GM13977 (cell line): ENCODE results near the gene ERCC5.

ENCODE experiments used
- DNase-seq: peaks from one replicate; pipeline ENCODE4 v3.0.0; 2012; ENCODE audit warnings: low spot score
- in situ Hi-C: fragments of 300-500 bp; cut with MboI; formaldehyde crosslinking; loops from one replicate; pipeline ENCODE4 v1.12.0; 2022; ENCODE audit warnings: low sequenced_read_pairs, low pct_unique_long_range_greater_than_20kb, mixed read lengths, inconsistent platforms; ENCODE audit not compliant: unreplicated experiment
- TF ChIP-seq, protein P1 (sequence below): IDR thresholded peaks from 2 replicates; pipeline ENCODE4 v1.5.1; 2012; ENCODE audit warnings: mild to moderate bottlenecking, control low read depth; ENCODE audit not compliant: insufficient read depth; ENCODE audit errors: extremely low read depth, missing control alignments

ERCC5 gene

DNA sequence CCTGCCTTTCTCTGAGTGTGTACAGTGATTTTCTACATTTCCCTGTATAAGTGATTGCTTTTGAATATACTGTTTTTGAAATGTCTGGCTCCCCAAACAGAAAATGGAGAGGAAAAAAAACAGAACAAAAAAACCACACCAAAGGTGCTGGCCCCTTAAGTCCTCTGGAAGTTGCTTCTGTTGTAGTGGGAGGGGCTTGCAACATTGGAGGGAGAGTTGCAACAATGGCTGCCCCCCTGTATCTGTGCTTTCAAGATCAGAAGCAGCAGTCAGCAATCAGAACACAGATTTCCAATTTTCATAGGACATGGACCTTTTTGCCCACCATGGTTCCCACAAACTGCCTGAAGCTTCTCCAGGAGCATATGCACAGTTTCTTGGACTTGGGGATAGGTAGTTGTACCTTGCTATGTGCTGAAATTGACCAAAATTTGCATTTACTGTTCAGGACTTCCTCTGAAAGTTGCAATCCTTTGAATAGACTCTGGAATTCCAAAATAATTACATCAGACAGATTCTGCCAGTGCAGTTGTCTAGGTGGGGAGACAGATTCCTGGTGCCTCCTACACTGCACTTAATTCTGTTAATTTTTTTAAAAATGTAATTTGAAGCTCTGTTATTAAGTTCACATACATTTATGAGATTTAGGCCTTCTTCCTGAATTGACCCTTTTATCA is 33.1 kb upstream of the ERCC5 start:
- in situ Hi-C loops = no loop called here
- no peak for DNase-seq
- TF ChIP-seq, protein P1, sequence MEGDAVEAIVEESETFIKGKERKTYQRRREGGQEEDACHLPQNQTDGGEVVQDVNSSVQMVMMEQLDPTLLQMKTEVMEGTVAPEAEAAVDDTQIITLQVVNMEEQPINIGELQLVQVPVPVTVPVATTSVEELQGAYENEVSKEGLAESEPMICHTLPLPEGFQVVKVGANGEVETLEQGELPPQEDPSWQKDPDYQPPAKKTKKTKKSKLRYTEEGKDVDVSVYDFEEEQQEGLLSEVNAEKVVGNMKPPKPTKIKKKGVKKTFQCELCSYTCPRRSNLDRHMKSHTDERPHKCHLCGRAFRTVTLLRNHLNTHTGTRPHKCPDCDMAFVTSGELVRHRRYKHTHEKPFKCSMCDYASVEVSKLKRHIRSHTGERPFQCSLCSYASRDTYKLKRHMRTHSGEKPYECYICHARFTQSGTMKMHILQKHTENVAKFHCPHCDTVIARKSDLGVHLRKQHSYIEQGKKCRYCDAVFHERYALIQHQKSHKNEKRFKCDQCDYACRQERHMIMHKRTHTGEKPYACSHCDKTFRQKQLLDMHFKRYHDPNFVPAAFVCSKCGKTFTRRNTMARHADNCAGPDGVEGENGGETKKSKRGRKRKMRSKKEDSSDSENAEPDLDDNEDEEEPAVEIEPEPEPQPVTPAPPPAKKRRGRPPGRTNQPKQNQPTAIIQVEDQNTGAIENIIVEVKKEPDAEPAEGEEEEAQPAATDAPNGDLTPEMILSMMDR = no peak

DNA sequence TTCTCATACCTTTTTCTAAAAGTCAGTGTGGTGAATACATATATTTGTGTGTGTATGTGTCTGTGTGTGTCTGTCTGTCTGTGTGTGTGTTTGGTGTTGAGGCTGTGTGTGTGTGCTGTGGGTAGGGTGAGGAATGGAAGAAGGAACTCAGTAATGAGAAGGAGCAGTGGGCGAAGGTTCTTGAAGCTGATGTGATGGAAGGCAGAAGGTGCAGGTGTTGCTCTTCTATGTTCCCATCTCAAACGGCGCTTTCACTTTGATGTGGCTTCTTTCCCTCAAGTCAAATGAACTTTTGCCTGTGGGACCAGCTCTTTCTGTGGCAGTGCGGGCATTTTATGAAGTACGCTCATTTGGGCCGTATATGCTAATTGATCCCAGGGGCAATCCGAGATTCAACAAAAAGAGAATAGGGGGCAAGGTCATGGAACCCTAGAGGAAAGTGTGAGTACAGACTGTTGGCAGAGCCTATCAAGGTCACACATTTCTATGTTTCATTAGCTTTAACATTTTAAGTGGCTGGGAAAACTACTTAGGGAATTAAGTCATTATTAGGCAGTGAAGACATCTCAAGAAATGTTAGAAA is 31.7 kb upstream of the ERCC5 start:
- TF ChIP-seq, protein P1 = no peak
- DNase-seq = no peak
- in situ Hi-C loops = no loop called here

DNA sequence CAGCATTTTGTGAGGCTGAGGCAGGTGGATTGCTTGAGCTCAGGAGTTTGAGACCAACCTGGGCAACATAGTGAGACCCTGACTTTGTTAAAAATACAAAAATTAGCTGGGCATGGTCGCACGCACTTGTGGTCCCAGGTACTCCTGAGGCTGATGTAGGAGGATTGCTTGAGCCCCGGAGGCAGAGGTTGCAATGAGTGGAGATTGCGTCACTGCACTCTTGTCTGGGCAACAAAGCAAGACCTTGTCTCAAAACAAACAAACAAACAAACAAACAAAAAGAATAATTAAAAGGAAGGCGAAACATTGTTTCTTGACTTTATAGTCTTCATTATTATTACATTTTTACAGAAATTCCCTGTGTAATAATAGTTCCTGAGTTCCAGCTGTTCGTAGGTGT is 31.0 kb upstream of the ERCC5 start:
- DNase-seq = no peak
- in situ Hi-C loops = no loop called here
- TF ChIP-seq, protein P1 = no peak

DNA sequence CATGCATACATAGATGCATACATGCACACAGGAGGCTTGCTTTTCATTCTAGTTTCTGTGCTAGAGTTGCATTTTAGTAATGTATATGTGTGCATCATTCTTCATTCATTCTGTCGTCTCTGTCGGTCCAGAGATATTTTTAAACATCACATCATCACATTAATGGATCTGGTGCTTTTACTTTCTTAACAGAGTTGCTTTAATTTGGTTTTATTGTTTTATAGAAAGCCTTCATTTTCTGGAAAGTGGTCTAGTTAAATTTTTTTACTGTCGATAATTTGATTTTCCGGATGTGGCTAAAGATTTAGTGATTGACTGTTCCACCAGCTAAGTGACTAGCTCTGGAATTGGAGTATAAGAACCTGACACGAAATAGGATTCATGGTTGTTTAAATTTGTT is 30.0 kb upstream of the ERCC5 start:
- DNase-seq = no peak
- TF ChIP-seq, protein P1 = no peak
- in situ Hi-C loops = no loop called here

DNA sequence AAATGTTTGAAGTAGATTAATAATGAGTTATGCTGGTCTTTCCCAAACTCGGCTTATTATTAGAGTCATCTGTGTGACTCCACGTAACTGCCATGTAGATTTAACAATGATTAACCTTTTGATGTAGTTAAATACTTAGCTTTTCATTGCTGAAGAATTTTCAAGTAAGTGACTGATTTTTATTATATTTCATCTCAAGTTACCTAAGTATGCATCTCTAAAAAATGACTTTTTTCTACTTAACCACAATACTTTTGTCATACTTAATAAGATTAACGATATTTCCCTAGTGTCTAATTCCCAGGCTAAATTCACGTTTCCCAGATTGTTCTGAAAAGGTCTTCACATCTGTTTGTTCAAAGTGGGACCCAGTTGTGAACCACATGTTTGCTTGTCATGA is 29.1 kb upstream of the ERCC5 start:
- in situ Hi-C loops = no loop called here
- no peak for DNase-seq
- TF ChIP-seq, protein P1 = no peak

DNA sequence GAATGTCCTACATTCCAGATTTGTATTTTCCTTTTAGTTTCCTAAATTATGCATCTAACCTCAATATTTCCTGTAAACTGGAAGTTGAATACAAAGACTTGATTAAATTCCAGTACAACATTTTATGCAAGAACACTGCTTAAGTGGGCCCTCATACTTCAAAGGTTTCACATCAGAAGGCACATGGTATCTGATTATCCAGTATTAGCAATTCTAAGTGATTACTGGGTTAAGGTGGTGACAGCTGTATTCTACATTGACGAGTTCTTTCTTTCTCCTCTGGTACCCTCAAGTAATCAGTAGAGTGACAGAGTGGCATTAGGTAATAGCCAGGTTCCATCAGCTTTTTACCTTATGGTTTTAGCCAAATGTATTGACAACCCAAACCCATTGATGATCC is 28.6 kb upstream of the ERCC5 start:
- in situ Hi-C loops = no loop called here
- TF ChIP-seq, protein P1 = no peak
- no peak for DNase-seq
